Measurements from ENCODE around the gene ANKRD24.
"Not testable (repeated sequence)": the region's sequence is repeated elsewhere in the genome, so short reads cannot be mapped to it uniquely, and the experiment has no call there.

The ANKRD24 gene

DNA sequence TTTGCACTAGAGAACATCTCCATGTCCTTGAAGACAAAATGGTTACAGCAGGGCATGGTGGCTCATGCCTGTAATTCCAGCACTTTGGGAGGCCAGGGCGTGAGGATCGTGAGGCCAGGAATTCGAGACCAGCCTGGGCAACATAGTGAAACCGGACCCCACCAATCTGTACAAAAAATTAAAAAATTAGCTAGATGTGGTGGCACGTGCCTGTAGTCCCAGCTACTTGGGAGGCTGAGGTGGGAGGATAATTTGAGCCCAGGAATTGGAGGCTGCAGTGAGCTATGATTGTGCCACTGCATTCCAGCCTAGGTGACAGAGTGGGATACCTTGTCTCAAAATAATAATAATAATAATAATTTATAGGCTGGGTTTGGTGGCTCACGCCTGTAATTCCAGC lies 47.7 kb downstream of the ANKRD24 start:
- not testable (repeated sequence) for H2BK5ac ChIP-seq (ENCODE audit: low read depth, low read length, poor library complexity, severe bottlenecking); H2BK12ac ChIP-seq (ENCODE audit: low read length in 2 of 2); H3K23ac ChIP-seq (ENCODE audit: low read length in 2 of 2); H3K4me3 ChIP-seq (ENCODE audit: insufficient read depth in 1 of 2, low read depth in 1 of 2, low read length in 2 of 2); H2BK120ac ChIP-seq (ENCODE audit: low read depth, low read length); H3K4ac ChIP-seq (ENCODE audit: low read depth in 1 of 2, low read length in 2 of 2); H3K79me1 ChIP-seq (replicated peaks; ENCODE audit: low read length, poor library complexity, severe bottlenecking); H2BK15ac ChIP-seq (ENCODE audit: low read depth, poor library complexity, severe bottlenecking); H4K91ac ChIP-seq (ENCODE audit: low read length); DNase-seq; H2AFZ ChIP-seq (ENCODE audit: low read depth, low read length); H3K14ac ChIP-seq (ENCODE audit: low read length in 2 of 2); H3K27ac ChIP-seq (ENCODE audit: low read length, poor library complexity, severe bottlenecking); H3K9me3 ChIP-seq (ENCODE audit: control insufficient read depth, low read length); H4K8ac ChIP-seq (ENCODE audit: low read length); H3K9ac ChIP-seq (ENCODE audit: low read length); H3K4me2 ChIP-seq (ENCODE audit: low read length, poor library complexity, severe bottlenecking); H3K18ac ChIP-seq (ENCODE audit: low read depth in 1 of 2, low read length in 2 of 2); H3K36me3 ChIP-seq (ENCODE audit: control insufficient read depth in 1 of 2, insufficient read depth in 2 of 2, low read depth in 1 of 2, low read length in 2 of 2)
- Histone ChIP-seq H3K27me3 (ENCODE audit: control insufficient read depth in 1 of 2, insufficient read depth in 1 of 2, low read length in 2 of 2) (peaks cover 0 to 51% of the 10 kb centered on the region in 2 experiments), H2AK5ac (ENCODE audit: low read length, severe bottlenecking) (peak overlapping the region; percentile 67), H3K4me1 (ENCODE audit: control insufficient read depth, insufficient read depth, low read depth, low read length) (peaks cover 13% of the 10 kb centered on the region)
- WGBS: 95% methylated on average over 5 of the region's 6 CpGs

- not testable (repeated sequence) for H3K23ac ChIP-seq (ENCODE audit: low read length in 2 of 2); H3K9me3 ChIP-seq (ENCODE audit: control insufficient read depth, low read length); H2BK15ac ChIP-seq (ENCODE audit: low read depth, poor library complexity, severe bottlenecking); H3K14ac ChIP-seq (ENCODE audit: low read length in 2 of 2); H4K91ac ChIP-seq (ENCODE audit: low read length); H2AFZ ChIP-seq (ENCODE audit: low read depth, low read length); H2BK120ac ChIP-seq (ENCODE audit: low read depth, low read length); DNase-seq; H3K4ac ChIP-seq (ENCODE audit: low read depth in 1 of 2, low read length in 2 of 2); H4K8ac ChIP-seq (ENCODE audit: low read length); H3K27ac ChIP-seq (ENCODE audit: low read length, poor library complexity, severe bottlenecking); H3K4me2 ChIP-seq (ENCODE audit: low read length, poor library complexity, severe bottlenecking); H2BK12ac ChIP-seq (ENCODE audit: low read length in 2 of 2); H3K9ac ChIP-seq (ENCODE audit: low read length); H2BK5ac ChIP-seq (ENCODE audit: low read depth, low read length, poor library complexity, severe bottlenecking); H3K4me3 ChIP-seq (ENCODE audit: insufficient read depth in 1 of 2, low read depth in 1 of 2, low read length in 2 of 2); H3K79me1 ChIP-seq (replicated peaks; ENCODE audit: low read length, poor library complexity, severe bottlenecking); H3K18ac ChIP-seq (ENCODE audit: low read depth in 1 of 2, low read length in 2 of 2); H2AK5ac ChIP-seq (ENCODE audit: low read length, severe bottlenecking); H3K36me3 ChIP-seq (ENCODE audit: control insufficient read depth in 1 of 2, insufficient read depth in 2 of 2, low read depth in 1 of 2, low read length in 2 of 2)
- Histone ChIP-seq H3K27me3 (ENCODE audit: control insufficient read depth in 1 of 2, insufficient read depth in 1 of 2, low read length in 2 of 2) (peaks cover 0 to 49% of the 10 kb centered on the region in 2 experiments), H3K4me1 (ENCODE audit: control insufficient read depth, insufficient read depth, low read depth, low read length) (peaks cover 13% of the 10 kb centered on the region)
- 94% methylated on average over 5 of the region's 6 CpGs for WGBS
Observed at GRCh38 chr19:4231521-4231920, 49.0 kb downstream of the ANKRD24 start.

GRCh38 chr19:4232139-4232538 lies 49.6 kb downstream of the ANKRD24 start:
- WGBS: 85% methylated on average over 5 of the region's 5 CpGs
- not testable (repeated sequence) for DNase-seq; H3K23ac ChIP-seq (ENCODE audit: low read length in 2 of 2)

DNA sequence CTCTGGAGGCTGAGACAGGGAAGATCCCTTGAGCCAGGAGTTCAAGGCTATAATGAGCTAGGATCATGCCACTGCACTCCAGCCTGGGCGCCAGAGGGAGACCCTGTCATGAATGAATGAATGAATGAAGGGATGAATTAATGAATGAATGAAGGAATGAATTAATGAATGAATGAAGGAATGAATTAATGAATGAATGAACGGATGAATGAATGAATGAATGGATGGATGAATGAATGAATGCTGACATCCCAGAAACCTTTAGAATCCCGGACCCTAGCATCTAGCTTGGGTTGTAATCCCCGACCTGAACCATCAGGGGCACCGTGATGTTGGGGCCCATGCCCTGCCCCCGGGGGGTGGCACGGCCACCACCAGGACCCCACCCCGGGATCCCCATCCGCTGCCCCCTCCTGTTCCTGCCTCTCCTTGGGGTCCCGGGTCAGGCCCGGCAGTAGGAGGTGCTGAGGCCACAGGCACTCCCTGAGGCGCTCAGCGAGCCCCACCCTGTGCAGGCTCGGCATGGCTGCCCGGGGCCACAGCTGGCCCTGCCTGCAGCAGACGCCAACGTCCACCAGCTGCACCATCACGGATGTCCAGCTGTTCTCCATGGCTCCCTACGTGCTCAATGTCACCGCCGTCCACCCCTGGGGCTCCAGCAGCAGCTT lies 50.3 kb downstream of the ANKRD24 start:
- no peak overlapping the region for H3K27ac ChIP-seq (ENCODE audit: low read length, poor library complexity, severe bottlenecking)
- 79% methylated on average over 21 of the region's 21 CpGs for WGBS
- no peak overlapping the region for H3K4ac ChIP-seq (ENCODE audit: low read depth in 1 of 2, low read length in 2 of 2)
- H4K8ac ChIP-seq (ENCODE audit: low read length): no peak overlapping the region
- H3K4me1 ChIP-seq (ENCODE audit: control insufficient read depth, insufficient read depth, low read depth, low read length): peaks cover 13% of the 10 kb centered on the region
- no peak overlapping the region for H2BK120ac ChIP-seq (ENCODE audit: low read depth, low read length)
- H2BK12ac ChIP-seq (ENCODE audit: low read length in 2 of 2): no peak overlapping the region
- H3K36me3 ChIP-seq (ENCODE audit: control insufficient read depth in 1 of 2, insufficient read depth in 2 of 2, low read depth in 1 of 2, low read length in 2 of 2): peaks cover 0 to 13% of the 10 kb centered on the region in 2 experiments
- H3K14ac ChIP-seq (ENCODE audit: low read length in 2 of 2): no peak overlapping the region
- no peaks in the 10 kb centered on the region for H3K9me3 ChIP-seq (ENCODE audit: control insufficient read depth, low read length)
- H3K4me2 ChIP-seq (ENCODE audit: low read length, poor library complexity, severe bottlenecking): no peak overlapping the region
- H3K9ac ChIP-seq (ENCODE audit: low read length): no peak overlapping the region
- no peaks in the 10 kb centered on the region for H3K79me1 ChIP-seq (replicated peaks; ENCODE audit: low read length, poor library complexity, severe bottlenecking)
- no peak overlapping the region for H3K23ac ChIP-seq (ENCODE audit: low read length in 2 of 2)
- H2AK5ac ChIP-seq (ENCODE audit: low read length, severe bottlenecking): no peak overlapping the region
- no peak overlapping the region for H3K18ac ChIP-seq (ENCODE audit: low read depth in 1 of 2, low read length in 2 of 2)
- peaks cover 0 to 50% of the 10 kb centered on the region in 2 experiments for H3K27me3 ChIP-seq (ENCODE audit: control insufficient read depth in 1 of 2, insufficient read depth in 1 of 2, low read length in 2 of 2)
- DNase-seq: no peak
- H3K4me3 ChIP-seq (ENCODE audit: insufficient read depth in 1 of 2, low read depth in 1 of 2, low read length in 2 of 2): no peak overlapping the region
- H2AFZ ChIP-seq (ENCODE audit: low read depth, low read length): no peak overlapping the region
- no peak overlapping the region for H4K91ac ChIP-seq (ENCODE audit: low read length)
- H2BK5ac ChIP-seq (ENCODE audit: low read depth, low read length, poor library complexity, severe bottlenecking): no peak overlapping the region
- H2BK15ac ChIP-seq (ENCODE audit: low read depth, poor library complexity, severe bottlenecking): no peak overlapping the region

More at GRCh38 chr19:4232139-4232538, 49.6 kb downstream of the ANKRD24 start:
- not testable (repeated sequence) for H2BK15ac ChIP-seq (ENCODE audit: low read depth, poor library complexity, severe bottlenecking); H3K4me2 ChIP-seq (ENCODE audit: low read length, poor library complexity, severe bottlenecking); H2BK12ac ChIP-seq (ENCODE audit: low read length in 2 of 2); H3K9me3 ChIP-seq (ENCODE audit: control insufficient read depth, low read length); H2AFZ ChIP-seq (ENCODE audit: low read depth, low read length); H3K14ac ChIP-seq (ENCODE audit: low read length in 2 of 2); H3K9ac ChIP-seq (ENCODE audit: low read length); H4K91ac ChIP-seq (ENCODE audit: low read length); H2AK5ac ChIP-seq (ENCODE audit: low read length, severe bottlenecking); H2BK5ac ChIP-seq (ENCODE audit: low read depth, low read length, poor library complexity, severe bottlenecking); H3K18ac ChIP-seq (ENCODE audit: low read depth in 1 of 2, low read length in 2 of 2); H3K4ac ChIP-seq (ENCODE audit: low read depth in 1 of 2, low read length in 2 of 2); H2BK120ac ChIP-seq (ENCODE audit: low read depth, low read length); H3K27ac ChIP-seq (ENCODE audit: low read length, poor library complexity, severe bottlenecking); H3K79me1 ChIP-seq (replicated peaks; ENCODE audit: low read length, poor library complexity, severe bottlenecking); H4K8ac ChIP-seq (ENCODE audit: low read length); H3K4me3 ChIP-seq (ENCODE audit: insufficient read depth in 1 of 2, low read depth in 1 of 2, low read length in 2 of 2)
- H3K36me3 ChIP-seq (ENCODE audit: control insufficient read depth in 1 of 2, insufficient read depth in 2 of 2, low read depth in 1 of 2, low read length in 2 of 2): peaks cover 0 to 10% of the 10 kb centered on the region in 2 experiments
- peaks cover 0 to 53% of the 10 kb centered on the region in 2 experiments for H3K27me3 ChIP-seq (ENCODE audit: control insufficient read depth in 1 of 2, insufficient read depth in 1 of 2, low read length in 2 of 2)
- H3K4me1 ChIP-seq (ENCODE audit: control insufficient read depth, insufficient read depth, low read depth, low read length): peaks cover 13% of the 10 kb centered on the region

Measured in mesenchymal stem cell (in vitro differentiated cells and primary cell).